Choroid plexus epithelial cell (primary cell): ENCODE results near the gene ABCB11.

Experiments used
- DNase-seq: peaks from one replicate; pipeline ENCODE4 v3.0.0-alpha.2; 2010; ENCODE audit warnings: low read depth
- H3K4me3 ChIP-seq: 2 replicates; pipeline ENCODE4 v1.5.1; 2011; ENCODE audit warnings: low read depth, mild to moderate bottlenecking, control low read depth, low read length, moderate library complexity
- TF ChIP-seq, protein P1 (sequence below): conservative IDR thresholded peaks from 2 replicates; pipeline ENCODE4 v1.5.1; 2011; ENCODE audit warnings: low read depth, mild to moderate bottlenecking, control low read depth, inconsistent platforms, low read length, moderate library complexity

ABCB11 gene

GRCh38 chr2:169006665-169007064, 24.5 kb downstream of the ABCB11 start:
- no peak for DNase-seq
- H3K4me3 ChIP-seq = no peak overlapping the region
- TF ChIP-seq, protein P1, sequence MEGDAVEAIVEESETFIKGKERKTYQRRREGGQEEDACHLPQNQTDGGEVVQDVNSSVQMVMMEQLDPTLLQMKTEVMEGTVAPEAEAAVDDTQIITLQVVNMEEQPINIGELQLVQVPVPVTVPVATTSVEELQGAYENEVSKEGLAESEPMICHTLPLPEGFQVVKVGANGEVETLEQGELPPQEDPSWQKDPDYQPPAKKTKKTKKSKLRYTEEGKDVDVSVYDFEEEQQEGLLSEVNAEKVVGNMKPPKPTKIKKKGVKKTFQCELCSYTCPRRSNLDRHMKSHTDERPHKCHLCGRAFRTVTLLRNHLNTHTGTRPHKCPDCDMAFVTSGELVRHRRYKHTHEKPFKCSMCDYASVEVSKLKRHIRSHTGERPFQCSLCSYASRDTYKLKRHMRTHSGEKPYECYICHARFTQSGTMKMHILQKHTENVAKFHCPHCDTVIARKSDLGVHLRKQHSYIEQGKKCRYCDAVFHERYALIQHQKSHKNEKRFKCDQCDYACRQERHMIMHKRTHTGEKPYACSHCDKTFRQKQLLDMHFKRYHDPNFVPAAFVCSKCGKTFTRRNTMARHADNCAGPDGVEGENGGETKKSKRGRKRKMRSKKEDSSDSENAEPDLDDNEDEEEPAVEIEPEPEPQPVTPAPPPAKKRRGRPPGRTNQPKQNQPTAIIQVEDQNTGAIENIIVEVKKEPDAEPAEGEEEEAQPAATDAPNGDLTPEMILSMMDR = no peak

- TF ChIP-seq, protein P1 = no peak
- no peak for DNase-seq
- no peak overlapping the region for H3K4me3 ChIP-seq
Observed at GRCh38 chr2:169005994-169006393, 25.1 kb downstream of the ABCB11 start.

- H3K4me3 ChIP-seq = no peak overlapping the region
- TF ChIP-seq, protein P1 = no peak
- DNase-seq = no peak
Observed at GRCh38 chr2:169005080-169005598, 26.0 kb downstream of the ABCB11 start.

GRCh38 chr2:169002161-169002738, 28.9 kb downstream of the ABCB11 start:
- TF ChIP-seq, protein P1 = no peak
- DNase-seq = no peak
- H3K4me3 ChIP-seq = no peak overlapping the region

GRCh38 chr2:169001116-169001815, 29.9 kb downstream of the ABCB11 start:
- H3K4me3 ChIP-seq = no peak overlapping the region
- peak; percentile 64 for DNase-seq
- TF ChIP-seq, protein P1 = no peak

- peak; percentile 41 for DNase-seq
- H3K4me3 ChIP-seq = no peak overlapping the region
- TF ChIP-seq, protein P1 = no peak
Observed at GRCh38 chr2:168999668-169000213, 31.4 kb downstream of the ABCB11 start.
